H9 (cell line): ENCODE data around the gene CENPL. TPM values are rescaled to one million over a fixed set of nuclear protein-coding genes. Genes with fewer than 3 reads are reported as not detected.

ENCODE experiments used
- DNase-seq: peaks from one replicate; pipeline ENCODE4 v3.0.0-alpha.2; 2017
- H2AFZ ChIP-seq: one replicate; pipeline ENCODE4 v1.6.1; 2013; ENCODE audit warnings: mild to moderate bottlenecking, low read length, control low read depth, moderate library complexity
- H2AK5ac ChIP-seq: 2 replicates; pipeline ENCODE4 v1.6.1; 2013; ENCODE audit warnings: low read length, control low read depth, mixed read lengths; ENCODE audit not compliant: insufficient read length
- H2BK120ac ChIP-seq: one replicate; pipeline ENCODE4 v1.6.1; 2013; ENCODE audit warnings: low read depth, mild to moderate bottlenecking, low read length, control low read depth, inconsistent platforms; ENCODE audit not compliant: poor library complexity, severe bottlenecking
- H2BK12ac ChIP-seq: 2 replicates; pipeline ENCODE4 v1.6.1; 2013; ENCODE audit warnings: low read length, control low read depth, mixed read lengths, low read depth; ENCODE audit not compliant: insufficient read length
- H2BK15ac ChIP-seq: 2 replicates; pipeline ENCODE4 v1.6.1; 2013; ENCODE audit warnings: low read depth, low read length, control low read depth
- H2BK20ac ChIP-seq: one replicate; pipeline ENCODE4 v1.6.1; 2013; ENCODE audit warnings: low read depth, mild to moderate bottlenecking, low read length, control low read depth, inconsistent platforms; ENCODE audit not compliant: poor library complexity, severe bottlenecking
- H2BK5ac ChIP-seq: 2 replicates; pipeline ENCODE4 v1.6.1; 2013; ENCODE audit warnings: low read length, control low read depth, mixed read lengths; ENCODE audit not compliant: insufficient read length
- H3K14ac ChIP-seq: 2 replicates; pipeline ENCODE4 v1.6.1; 2013; ENCODE audit warnings: low read length, control low read depth; ENCODE audit not compliant: insufficient read depth
- H3K18ac ChIP-seq: 2 replicates; pipeline ENCODE4 v1.6.1; 2013; ENCODE audit warnings: low read depth, mild to moderate bottlenecking, mixed read lengths, low read length, control low read depth; ENCODE audit not compliant: insufficient read length
- H3K23ac ChIP-seq: 2 replicates; pipeline ENCODE4 v1.6.1; 2013; ENCODE audit warnings: low read length, control low read depth, mixed read lengths, low read depth; ENCODE audit not compliant: insufficient read length
- H3K23me2 ChIP-seq: 2 replicates; pipeline ENCODE4 v1.6.1; 2013; ENCODE audit warnings: low read depth, mild to moderate bottlenecking, mixed read lengths, low read length, control low read depth; ENCODE audit not compliant: insufficient read length, poor library complexity, severe bottlenecking
- H3K27ac ChIP-seq: 2 replicates; pipeline ENCODE4 v1.5.1; 2013; ENCODE audit warnings: low read length, control low read depth, mixed read lengths, low read depth; ENCODE audit not compliant: insufficient read length
- H3K27me3 ChIP-seq: 2 replicates; pipeline ENCODE4 v1.6.1; 2013; ENCODE audit warnings: low read length, control low read depth, inconsistent platforms; ENCODE audit not compliant: insufficient read depth
- H3K4ac ChIP-seq: 2 replicates; pipeline ENCODE4 v1.6.1; 2013; ENCODE audit warnings: low read depth, mild to moderate bottlenecking, control low read depth, inconsistent platforms, low read length, moderate library complexity
- H3K4me1 ChIP-seq: 2 replicates; pipeline ENCODE4 v1.6.1; 2013; ENCODE audit warnings: low read length, control low read depth, inconsistent platforms; ENCODE audit not compliant: insufficient read depth
- H3K4me2 ChIP-seq: 2 replicates; pipeline ENCODE4 v1.6.1; 2013; ENCODE audit warnings: low read length, control low read depth, mixed read lengths; ENCODE audit not compliant: insufficient read length, insufficient read depth
- H3K56ac ChIP-seq: 2 replicates; pipeline ENCODE4 v1.6.1; 2013; ENCODE audit warnings: low read depth, mild to moderate bottlenecking, mixed read lengths, low read length, control low read depth; ENCODE audit not compliant: insufficient read length
- H3K79me1 ChIP-seq: 2 replicates; pipeline ENCODE4 v1.6.1; 2013; ENCODE audit warnings: low read depth, mild to moderate bottlenecking, moderate library complexity, low read length, control low read depth, inconsistent platforms; ENCODE audit not compliant: insufficient read depth, poor library complexity, severe bottlenecking
- H3K79me2 ChIP-seq: 2 replicates; pipeline ENCODE4 v1.6.1; 2013; ENCODE audit warnings: low read length, control low read depth, inconsistent platforms; ENCODE audit not compliant: insufficient read depth
- H3K9ac ChIP-seq: 2 replicates; pipeline ENCODE4 v1.6.1; 2013; ENCODE audit warnings: low read length, control low read depth, mixed read lengths; ENCODE audit not compliant: insufficient read length; ENCODE audit errors: extremely low read depth
- H3K9me3 ChIP-seq: one replicate; pipeline ENCODE4 v1.6.1; 2013; ENCODE audit warnings: low read depth, low read length, inconsistent platforms; ENCODE audit not compliant: control insufficient read depth
- H3T11ph ChIP-seq: one replicate; pipeline ENCODE4 v1.6.1; 2013; ENCODE audit warnings: mild to moderate bottlenecking, low read length, control low read depth, inconsistent platforms
- H4K20me1 ChIP-seq: one replicate; pipeline ENCODE4 v1.6.1; 2013; ENCODE audit not compliant: control insufficient read depth, insufficient read length, insufficient read depth
- H4K5ac ChIP-seq: 2 replicates; pipeline ENCODE4 v1.6.1; 2013; ENCODE audit warnings: low read depth, mild to moderate bottlenecking, mixed read lengths, low read length, control low read depth; ENCODE audit not compliant: insufficient read length
- H4K8ac ChIP-seq: replicated peaks from 2 replicates; pipeline ENCODE4 v1.6.1; 2013; ENCODE audit warnings: low read length, control low read depth, mixed read lengths, low read depth; ENCODE audit not compliant: insufficient read length
- H4K91ac ChIP-seq: 2 replicates; pipeline ENCODE4 v1.6.1; 2013; ENCODE audit warnings: low read depth, mild to moderate bottlenecking, moderate library complexity, mixed read lengths, low read length, control low read depth; ENCODE audit not compliant: insufficient read length
- H3K27ac Mint-ChIP-seq, 3 experiments: 2 replicates in 2 of 3; 3 replicates in 1 of 3; pipeline ENCODE4 v1.8.0; 2020 to 2021; ENCODE audit warnings: mixed read lengths in 3 of 3, mild to moderate bottlenecking in 1 of 3, moderate library complexity in 1 of 3
- H3K27me3 Mint-ChIP-seq: 2 replicates; pipeline ENCODE4 v1.8.0; 2021; ENCODE audit warnings: low read depth, mild to moderate bottlenecking, moderate library complexity, mixed read lengths
- H3K36me3 Mint-ChIP-seq, 3 experiments: 2 replicates in 2 of 3; 3 replicates in 1 of 3; pipeline ENCODE4 v1.8.0; 2020 to 2021; ENCODE audit warnings: low read depth in 3 of 3, mixed read lengths in 3 of 3; ENCODE audit not compliant: insufficient read depth in 1 of 3
- H3K4me1 Mint-ChIP-seq, 2 experiments: 2 replicates each; pipeline ENCODE4 v1.8.0; 2020; ENCODE audit warnings: mixed read lengths in 2 of 2
- H3K4me3 Mint-ChIP-seq, 2 experiments: 2 replicates in 1 of 2; 3 replicates in 1 of 2; pipeline ENCODE4 v1.8.0; 2020 to 2021; ENCODE audit warnings: mild to moderate bottlenecking in 2 of 2, mixed read lengths in 2 of 2, moderate library complexity in 1 of 2
- H3K9me3 Mint-ChIP-seq, 2 experiments: 2 replicates in 1 of 2; 3 replicates in 1 of 2; pipeline ENCODE4 v1.8.0; 2020; ENCODE audit warnings: mild to moderate bottlenecking in 2 of 2, mixed read lengths in 2 of 2, moderate library complexity in 1 of 2
- CTCF ChIP-seq: fragments of 200-600 bp; sonication (generic); conservative IDR thresholded peaks from 3 replicates; pipeline ENCODE4 v1.8.0; 2021; ENCODE audit warnings: antibody characterized with exemption, mild to moderate bottlenecking
- WGBS: extraction: QIAGEN DNeasy Blood & Tissue Kit; methylation state at CpG from one replicate; pipeline ENCODE4 v1.1.7; 2013; ENCODE audit warnings: missing lambda C conversion rate, low lambda C conversion rate, mixed read lengths; ENCODE audit not compliant: insufficient read length; ENCODE audit errors: extremely low coverage; 5-methylcytosine and 5-hydroxymethylcytosine counted together
- total RNA-seq: library from RNA; stranded (reverse); gene quantifications from 2 replicates; pipeline ENCODE4 v1.2.1, GENCODE V29; 2021

Gene CENPL
- total RNA-seq, 1 experiment from 2014 or later: 14.4 TPM

DNA sequence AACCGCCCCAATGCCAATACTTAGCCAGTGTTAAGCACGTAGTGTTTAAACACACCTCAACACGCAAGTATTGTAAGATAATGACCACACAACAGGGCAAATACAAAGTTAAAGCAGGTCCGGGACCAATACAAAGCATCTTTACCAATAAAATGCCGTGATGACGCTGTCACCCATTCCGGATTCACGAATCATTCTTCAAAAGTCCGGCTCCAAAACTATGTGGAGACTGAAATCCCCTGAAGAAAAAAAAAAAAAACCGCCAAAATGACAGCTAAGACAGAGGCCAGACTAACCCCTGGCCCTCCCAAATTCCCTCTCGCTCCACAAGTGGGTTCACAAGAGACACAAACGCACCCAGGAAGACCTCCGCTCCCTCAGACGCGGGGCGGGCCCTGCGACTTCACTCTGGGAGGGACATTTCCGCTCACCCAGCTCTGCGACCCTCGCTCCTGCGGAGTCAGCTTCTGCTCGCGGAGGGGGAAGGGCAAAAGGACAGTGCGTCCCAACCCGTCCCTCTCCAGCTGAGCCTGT lies 835 bp downstream of the CENPL start:
- no peak overlapping the region for H2BK15ac ChIP-seq
- H3K36me3 Mint-ChIP-seq: peaks cover 12 to 29% (median 26%) of the 10 kb centered on the region in 3 experiments; a peak in 6 of 7 replicates
- H3K9ac ChIP-seq: peak overlapping the region; percentile 88
- H3K4me1 Mint-ChIP-seq: peaks cover 11 to 16% of the 10 kb centered on the region in 2 experiments
- no peaks in the 10 kb centered on the region for H4K20me1 ChIP-seq
- peak overlapping the region; percentile 80; the same call in 1 of the 2 replicates for H3K14ac ChIP-seq
- H3K4me1 ChIP-seq: no peaks in the 10 kb centered on the region; the same call in 1 of the 2 replicates
- H3K23me2 ChIP-seq: peaks cover 7% of the 10 kb centered on the region
- H2AK5ac ChIP-seq: no peak overlapping the region
- peak overlapping the region; percentile 74 for H3K4me2 ChIP-seq
- H2BK5ac ChIP-seq: no peak overlapping the region
- H3K79me1 ChIP-seq: peaks cover 4% of the 10 kb centered on the region
- H4K91ac ChIP-seq: no peak overlapping the region
- H3K27ac ChIP-seq: peak overlapping the region; percentile 80
- H3K18ac ChIP-seq: peak overlapping the region; percentile 88
- H3K56ac ChIP-seq: no peak overlapping the region
- no peaks in the 10 kb centered on the region for H3K9me3 Mint-ChIP-seq
- peaks cover 17% of the 10 kb centered on the region; the same call in 1 of the 2 replicates for H3K79me2 ChIP-seq
- H2BK12ac ChIP-seq: no peak overlapping the region
- H3T11ph ChIP-seq: no peak overlapping the region
- H4K8ac ChIP-seq: no peak overlapping the region
- WGBS: no CpG with 5 or more reads among the region's 25 CpGs
- H3K4me3 Mint-ChIP-seq: peak overlapping the region; percentile 95 to 99
- H3K27ac Mint-ChIP-seq: peak overlapping the region; percentile 99 to 100 (median 100)
- H4K5ac ChIP-seq: no peak overlapping the region
- H3K9me3 ChIP-seq: no peaks in the 10 kb centered on the region
- H3K23ac ChIP-seq: no peak overlapping the region
- DNase-seq: no peak
- no peaks in the 10 kb centered on the region for H3K27me3 Mint-ChIP-seq
- H2AFZ ChIP-seq: no peak overlapping the region
- TF ChIP-seq CTCF: no peak
- no peak overlapping the region for H3K4ac ChIP-seq
- H2BK20ac ChIP-seq: no peak overlapping the region
- no peaks in the 10 kb centered on the region for H3K27me3 ChIP-seq
- no peak overlapping the region for H2BK120ac ChIP-seq
